Naive thymus-derived CD4-positive, alpha-beta T cell (primary cell): Measurements from ENCODE around the gene DCAF11. TPM values are rescaled to one million over a fixed set of nuclear protein-coding genes. Genes with fewer than 3 reads are reported as not detected.
A peak's percentile ranks its signal among the peaks of the same experiment; 100 is the strongest.

ENCODE experiments used
- ATAC-seq: fragments of 150-1000 bp; cut with Tn5 transposase; 2 replicates; pipeline ENCODE4 v1.10.0; 2021; ENCODE audit warnings: mild to moderate bottlenecking, moderate library complexity
- CTCF ChIA-PET: fragments of 350-600 bp; sonication (Branson Sonifier 250); formaldehyde crosslinking; loops from one replicate; lab custom pipeline; 2021; ENCODE audit warnings: antibody characterized with exemption; lab: Charles Lee
- POLR2A ChIA-PET: fragments of 350-600 bp; sonication (Branson Sonifier 250); formaldehyde crosslinking; loops from one replicate; lab custom pipeline; 2021; ENCODE audit warnings: antibody characterized with exemption, inconsistent platforms; lab: Charles Lee
- DNase-seq, 9 donors: peaks; one replicate each; pipeline versions ENCODE4 v3.0.0 to v3.0.0-alpha.2; 2020 to 2022; ENCODE audit warnings: mixed read lengths in 1 of 9
- H3K27ac ChIP-seq: one replicate; pipeline ENCODE4 v1.7.0; 2013; ENCODE audit warnings: mild to moderate bottlenecking, low read depth, low read length, moderate library complexity
- H3K27me3 ChIP-seq, 2 donors: one replicate each; pipeline ENCODE4 v1.7.0; 2013; ENCODE audit warnings: low read length in 2 of 2, mild to moderate bottlenecking in 2 of 2, moderate library complexity in 2 of 2; ENCODE audit not compliant: control insufficient read depth in 2 of 2, insufficient read depth in 2 of 2
- H3K36me3 ChIP-seq, 3 experiments: 1 replicate in 2 of 3; 2 replicates in 1 of 3; pipeline ENCODE4 v1.7.0; 2013; ENCODE audit warnings: low read length in 3 of 3, mild to moderate bottlenecking in 3 of 3, moderate library complexity in 1 of 3; ENCODE audit not compliant: insufficient read depth in 3 of 3, control insufficient read depth in 2 of 3
- H3K4me1 ChIP-seq, 2 donors: one replicate each; pipeline ENCODE4 v1.7.0; 2013; ENCODE audit warnings: low read length in 2 of 2, mild to moderate bottlenecking in 2 of 2, moderate library complexity in 1 of 2; ENCODE audit not compliant: control insufficient read depth in 2 of 2, insufficient read depth in 2 of 2
- H3K4me3 ChIP-seq: 2 replicates; pipeline ENCODE4 v1.7.0; 2013; ENCODE audit warnings: mild to moderate bottlenecking, low read length
- H3K9me3 ChIP-seq, 3 experiments: 1 replicate in 2 of 3; 2 replicates in 1 of 3; pipeline ENCODE4 v1.7.0; 2013; ENCODE audit warnings: low read length in 3 of 3; ENCODE audit not compliant: control insufficient read depth in 2 of 3
- H3K27ac Mint-ChIP-seq, 9 donors: one replicate each; pipeline ENCODE4 v1.8.0; 2020 to 2022; ENCODE audit warnings: mixed read lengths in 9 of 9, mild to moderate bottlenecking in 8 of 9, moderate library complexity in 5 of 9, inconsistent platforms in 2 of 9
- H3K27me3 Mint-ChIP-seq, 5 donors: one replicate each; pipeline ENCODE4 v1.8.0; 2021 to 2022; ENCODE audit warnings: mixed read lengths in 5 of 5, mild to moderate bottlenecking in 1 of 5
- H3K36me3 Mint-ChIP-seq, 5 donors: one replicate each; pipeline ENCODE4 v1.8.0; 2020 to 2022; ENCODE audit warnings: mixed read lengths in 5 of 5, mild to moderate bottlenecking in 3 of 5, inconsistent platforms in 1 of 5
- H3K4me1 Mint-ChIP-seq, 7 donors: one replicate each; pipeline ENCODE4 v1.8.0; 2020 to 2022; ENCODE audit warnings: mixed read lengths in 7 of 7, mild to moderate bottlenecking in 3 of 7, inconsistent platforms in 1 of 7
- H3K4me3 Mint-ChIP-seq, 10 donors: one replicate each; pipeline ENCODE4 v1.8.0; 2020 to 2022; ENCODE audit warnings: mild to moderate bottlenecking in 10 of 10, mixed read lengths in 10 of 10, moderate library complexity in 6 of 10, inconsistent platforms in 2 of 10
- H3K9me3 Mint-ChIP-seq, 11 donors: one replicate each; pipeline ENCODE4 v1.8.0; 2020 to 2022; ENCODE audit warnings: mixed read lengths in 11 of 11, mild to moderate bottlenecking in 4 of 11, inconsistent platforms in 1 of 11, moderate library complexity in 1 of 11
- intact Hi-C, 2 donors: fragments of 100-400 bp; cut with micrococcal nuclease; formaldehyde crosslinking; loops; one replicate each; pipeline ENCODE4 v1.15.1; 2023
- polyA plus RNA-seq, 2 donors: library from polyadenylated mRNA; unstranded; fragments of 300-500 nt; fragmentation: Illumina TruSeq; gene quantifications; one replicate each; pipeline ENCODE4 v1.2.3, GENCODE V29; 2021
- total RNA-seq, 6 experiments: library from RNA in 5 of 6; stranded (reverse) in 5 of 6; gene quantifications; 1 replicate in 5 of 6; 2 replicates in 1 of 6; pipeline ENCODE4 v1.2.3 and lab custom pipeline; 2021 to 2026

The DCAF11 gene
- total and polyA plus RNA-seq, 7 experiments from 2014 or later = 69.1 to 97.0 (median 83.3) TPM

DNA sequence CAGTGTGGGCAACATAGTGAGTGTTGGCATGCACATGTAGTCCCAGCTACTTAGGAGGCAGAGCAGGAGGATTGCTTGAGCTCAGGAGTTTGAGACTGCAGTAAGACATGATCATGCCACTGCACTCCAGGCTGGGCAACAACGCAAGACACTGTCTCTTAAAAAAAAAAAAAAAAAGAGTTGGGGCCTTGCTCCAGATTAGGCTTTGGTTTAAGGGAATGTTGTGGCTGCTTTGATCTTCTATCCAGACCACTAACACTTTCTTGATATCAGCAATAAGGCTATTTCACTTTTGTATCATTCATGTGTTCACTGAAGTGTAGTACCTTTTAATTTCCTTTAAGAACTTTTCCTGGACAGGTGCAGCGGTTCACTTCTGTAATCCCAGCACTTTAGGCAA, 13.1 kb downstream of the DCAF11 start:
- Histone ChIP-seq H3K36me3 (peaks cover 0 to 20% (median 11%) of the 10 kb centered on the region in 3 experiments), H3K27ac (no peak overlapping the region), H3K4me3 (no peak overlapping the region), H3K4me1 (peaks cover 0 to 12% of the 10 kb centered on the region in 2 donors), H3K27me3 (no peaks in the 10 kb centered on the region), H3K9me3 (no peaks in the 10 kb centered on the region)
- DNase-seq (no peak), ATAC-seq (no peak)
- ChIA-PET POLR2A (interaction anchor here (15.5 kb wide), 1 partner anchor 8 kb away, joined by 298 read pairs; the partner anchor contains the start of genes EMC9, FITM1 and PSME1), CTCF (interaction anchor here (0.7 kb wide), 1 partner anchor 19 kb away, joined by 3 read pairs; no protein-coding TSS in a partner anchor)
- intact Hi-C loops = loop anchor here in 1 of 2 donors (1.0 kb wide), 1 partner anchor 9 kb away; the partner anchor contains the start of gene PSME1
- Mint-ChIP-seq H3K27me3 (no peaks in the 10 kb centered on the region), H3K4me3 (no peak overlapping the region), H3K36me3 (peaks cover 0 to 18% (median 7%) of the 10 kb centered on the region in 5 donors), H3K27ac (peak overlapping the region in 3 of 9 donors; percentile 15 to 36 (median 21)), H3K4me1 (peaks cover 9 to 21% (median 16%) of the 10 kb centered on the region in 7 donors), H3K9me3 (peaks cover 0 to 4% (median 0%) of the 10 kb centered on the region in 11 donors)

DNA sequence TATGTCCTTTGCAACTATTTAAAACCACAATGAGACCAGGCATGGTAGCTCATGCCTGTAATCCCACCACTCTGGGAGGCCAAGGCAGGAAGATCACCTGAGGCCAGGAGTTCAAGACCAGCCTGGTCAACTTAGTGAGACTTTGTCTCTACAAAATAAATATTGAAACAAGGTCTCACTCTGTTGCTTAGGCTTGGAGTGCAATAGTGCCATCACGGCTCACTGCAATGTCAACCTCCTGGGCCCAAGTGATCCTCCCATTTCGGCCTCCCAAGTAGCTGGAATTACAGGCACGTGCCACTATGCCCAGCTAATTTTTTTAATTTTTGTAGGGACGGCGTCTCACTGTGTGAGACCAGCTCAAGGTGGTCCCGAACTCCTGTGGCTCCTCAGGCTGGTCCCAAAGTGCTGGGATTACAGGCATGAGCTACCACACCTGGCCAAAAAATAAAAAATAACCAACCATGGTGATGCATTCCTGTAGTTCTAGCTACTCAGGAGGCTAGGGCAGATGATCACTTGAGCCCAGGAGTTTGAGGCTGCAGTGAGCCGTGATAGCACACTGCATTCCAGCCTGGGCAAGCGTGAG, 14.9 kb downstream of the DCAF11 start:
- DNase-seq (no peak), ATAC-seq (no peak)
- ChIA-PET CTCF (interaction anchor here (0.7 kb wide), 2 partner anchors 9 to 150 kb away, joined by 3 read pairs; no protein-coding TSS in a partner anchor), POLR2A (no interaction called here)
- Mint-ChIP-seq H3K27me3 (no peaks in the 10 kb centered on the region), H3K4me3 (no peak overlapping the region), H3K4me1 (peaks cover 12 to 27% (median 22%) of the 10 kb centered on the region in 7 donors), H3K9me3 (peaks cover 0 to 4% (median 0%) of the 10 kb centered on the region in 11 donors), H3K36me3 (peaks cover 0 to 7% (median 4%) of the 10 kb centered on the region in 5 donors), H3K27ac (peak overlapping the region in 1 of 9 donors; percentile 15)
- H3K36me3 ChIP-seq = peaks cover 0 to 2% (median 0%) of the 10 kb centered on the region in 3 experiments
- H3K9me3 ChIP-seq = no peaks in the 10 kb centered on the region
- no peak overlapping the region for H3K4me3 ChIP-seq
- H3K4me1 ChIP-seq = peaks cover 0 to 18% of the 10 kb centered on the region in 2 donors
- intact Hi-C loops = no loop called here
- no peaks in the 10 kb centered on the region for H3K27me3 ChIP-seq
- H3K27ac ChIP-seq = no peak overlapping the region

DNA sequence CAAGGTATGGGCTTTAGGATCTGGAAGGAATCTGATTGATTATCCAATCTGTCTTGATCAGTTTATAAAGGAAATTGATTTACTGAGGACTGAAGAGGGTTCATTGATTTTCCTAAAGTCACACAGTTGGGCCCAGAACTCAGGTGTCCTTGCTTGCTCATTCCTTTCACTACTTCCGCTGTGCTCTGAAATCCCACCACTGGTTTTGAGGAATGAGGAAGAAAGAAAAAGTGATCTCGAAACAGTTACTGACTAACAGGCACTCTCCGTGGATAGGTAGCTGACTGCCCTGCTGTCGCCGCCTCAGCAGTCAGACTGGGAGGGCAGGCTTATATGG, 15.8 kb downstream of the DCAF11 start, which contains the start of gene FITM1:
Gene FITM1, plus strand, starts transcription at position 280 of the 337 bp plus-strand sequence. CDS start 905 bp downstream, outside the sequence.
- POLR2A ChIA-PET = interaction anchor here (0.7 to 11.7 kb wide), 2 partner anchors 10 to 37 kb away, joined by 3 to 298 read pairs; partner anchors contain the start of genes DCAF11, NRL and PCK2
- peak within 1 kb of the TSS in 8 of 9 donors; percentile 21 to 88 (median 56) for H3K27ac Mint-ChIP-seq

DNA sequence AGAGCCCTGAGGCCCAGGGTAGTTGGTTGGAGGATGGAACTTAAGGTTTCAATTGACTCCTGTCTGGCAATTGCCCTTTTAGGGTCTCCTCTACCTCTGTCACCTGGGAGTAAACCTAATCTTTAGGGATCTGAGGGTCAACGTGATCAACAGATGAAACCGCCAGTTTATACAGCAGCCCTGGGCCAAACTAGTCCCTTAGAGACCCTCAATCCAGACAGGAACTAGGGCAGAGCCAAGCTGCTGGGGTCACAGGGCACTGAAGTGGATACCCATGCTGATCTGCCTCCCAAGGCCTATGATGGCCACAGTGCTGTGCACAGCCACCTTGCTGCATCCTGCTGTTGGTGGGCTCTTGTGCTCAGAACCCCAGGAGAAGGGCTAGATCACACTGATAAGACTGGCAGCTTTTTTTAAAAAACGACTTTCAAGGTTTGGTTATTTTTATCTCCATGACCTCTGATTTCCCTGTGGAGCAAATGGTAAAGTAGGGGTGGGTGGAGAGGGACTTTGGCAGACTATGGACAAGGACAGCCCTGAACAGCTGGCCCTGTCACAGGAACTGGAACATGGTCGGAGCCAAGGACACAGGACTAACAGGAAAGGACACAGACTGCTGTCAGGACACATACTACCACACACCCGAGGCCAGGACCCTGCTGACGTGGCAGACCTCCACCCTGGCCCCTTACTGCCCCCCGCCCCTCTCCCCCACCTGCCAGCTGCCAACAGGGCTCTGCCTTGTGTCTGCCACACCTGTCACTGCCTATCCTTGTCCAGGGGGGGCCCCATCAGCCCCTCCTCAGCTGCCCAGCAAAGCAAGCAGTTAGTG, 16.4 kb downstream of the DCAF11 start:
- Histone ChIP-seq H3K27ac (no peak overlapping the region), H3K9me3 (no peaks in the 10 kb centered on the region), H3K27me3 (no peaks in the 10 kb centered on the region), H3K4me3 (no peak overlapping the region), H3K36me3 (no peaks in the 10 kb centered on the region), H3K4me1 (peaks cover 6 to 22% of the 10 kb centered on the region in 2 donors)
- Mint-ChIP-seq H3K36me3 (peaks cover 0 to 4% (median 0%) of the 10 kb centered on the region in 5 donors), H3K9me3 (peaks cover 0 to 2% (median 0%) of the 10 kb centered on the region in 11 donors), H3K4me1 (peaks cover 18 to 33% (median 28%) of the 10 kb centered on the region in 7 donors), H3K27ac (peak overlapping the region in 8 of 9 donors; percentile 21 to 88 (median 48)), H3K27me3 (no peaks in the 10 kb centered on the region), H3K4me3 (peak overlapping the region in 3 of 10 donors; percentile 7 to 32 (median 13))
- no peak for DNase-seq
- CTCF ChIA-PET = interaction anchor here (1.2 to 1.7 kb wide), 2 partner anchors 16 to 23 kb away, joined by 3 to 4 read pairs; partner anchors contain the start of genes DCAF11 and NRL
- ATAC-seq = no peak
- intact Hi-C loops = no loop called here
- POLR2A ChIA-PET = interaction anchor here (0.7 to 11.7 kb wide), 4 partner anchors 10 to 65 kb away, joined by 3 to 298 read pairs (median 71); partner anchors contain the start of genes DCAF11, NRL, PCK2 and PSME2

More for the DNA sequence above, 15.8 kb downstream of the DCAF11 start, which contains the start of gene FITM1:
- peak within 1 kb of the TSS in 3 of 10 donors; percentile 7 to 32 (median 13) for H3K4me3 Mint-ChIP-seq
- intact Hi-C loops = no loop called here
- peaks cover 0 to 2% (median 0%) of the 10 kb centered on the region in 11 donors for H3K9me3 Mint-ChIP-seq
- peaks cover 16 to 31% (median 25%) of the 10 kb centered on the region in 7 donors for H3K4me1 Mint-ChIP-seq
- Histone ChIP-seq H3K36me3 (no peaks in the 10 kb centered on the region), H3K4me1 (peaks cover 2 to 19% of the 10 kb centered on the region in 2 donors), H3K9me3 (no peaks in the 10 kb centered on the region), H3K27me3 (no peaks in the 10 kb centered on the region), H3K27ac (no peak within 1 kb of the TSS), H3K4me3 (no peak within 1 kb of the TSS)
- no peaks in the 10 kb centered on the region for H3K27me3 Mint-ChIP-seq
- CTCF ChIA-PET = no interaction called here
- DNase-seq (no peak), ATAC-seq (no peak)
- peaks cover 0 to 4% (median under 1%) of the 10 kb centered on the region in 5 donors for H3K36me3 Mint-ChIP-seq

GRCh38 chr14:24131549-24131966, 17.0 kb downstream of the DCAF11 start:
- Histone ChIP-seq H3K4me3 (no peak overlapping the region), H3K36me3 (peaks cover 0 to 3% (median 0%) of the 10 kb centered on the region in 3 experiments), H3K4me1 (peaks cover 7 to 22% of the 10 kb centered on the region in 2 donors), H3K9me3 (no peaks in the 10 kb centered on the region), H3K27ac (peak overlapping the region; percentile 68), H3K27me3 (no peaks in the 10 kb centered on the region)
- H3K9me3 Mint-ChIP-seq = peaks cover 0 to 2% (median 0%) of the 10 kb centered on the region in 11 donors
- peaks cover 20 to 35% (median 28%) of the 10 kb centered on the region in 7 donors for H3K4me1 Mint-ChIP-seq
- peak overlapping the region in 8 of 10 donors; percentile 29 to 80 (median 68) for H3K4me3 Mint-ChIP-seq
- ChIA-PET POLR2A (interaction anchor here (1.2 to 11.7 kb wide), 4 partner anchors 11 to 64 kb away, joined by 3 to 298 read pairs (median 71); partner anchors contain the start of genes DCAF11, NRL, PSME2 and RNF31), CTCF (interaction anchor here (1.2 to 1.7 kb wide), 2 partner anchors 17 to 23 kb away, joined by 3 to 4 read pairs; partner anchors contain the start of genes DCAF11 and NRL)
- intact Hi-C loops = no loop called here
- H3K27ac Mint-ChIP-seq = peak overlapping the region in 8 of 9 donors; percentile 87 to 96 (median 92)
- no peak for DNase-seq
- H3K36me3 Mint-ChIP-seq = peaks cover 0 to 4% (median 0%) of the 10 kb centered on the region in 5 donors
- no peaks in the 10 kb centered on the region for H3K27me3 Mint-ChIP-seq
- no peak for ATAC-seq
